Right kidney (tissue), 1 donor: ENCODE measurements around the gene SLC6A12.
A peak's percentile ranks its signal among the peaks of the same experiment; 100 is the strongest.
"Not testable (repeated sequence)": the region's sequence is repeated elsewhere in the genome, so short reads cannot be mapped to it uniquely, and the experiment has no call there.

ENCODE experiments used
- DNase-seq: peaks from one replicate; pipeline ENCODE4 v3.0.0-alpha.2; 2016

Gene SLC6A12

GRCh38 chr12:197347-197746, 16.6 kb downstream of the SLC6A12 start:
- no peak for DNase-seq

- no peak for DNase-seq
Measured at GRCh38 chr12:196436-196835, 17.5 kb downstream of the SLC6A12 start.

GRCh38 chr12:195951-196350, 18.0 kb downstream of the SLC6A12 start:
- no peak for DNase-seq

- no peak for DNase-seq
Measured at GRCh38 chr12:195156-195555, 18.8 kb downstream of the SLC6A12 start.

GRCh38 chr12:194276-194675, 19.7 kb downstream of the SLC6A12 start:
- no peak for DNase-seq

- no peak for DNase-seq
Measured at GRCh38 chr12:193261-193660, 20.7 kb downstream of the SLC6A12 start.

- no peak for DNase-seq
Measured at GRCh38 chr12:191541-191940, 22.4 kb downstream of the SLC6A12 start.

- DNase-seq = no peak
Measured at GRCh38 chr12:190881-191280, 23.1 kb downstream of the SLC6A12 start.

GRCh38 chr12:189622-189962, 24.4 kb downstream of the SLC6A12 start:
- DNase-seq = no peak

- DNase-seq = peak; percentile 85
Measured at GRCh38 chr12:188910-189621, 24.9 kb downstream of the SLC6A12 start.

- DNase-seq = not testable (repeated sequence)
Measured at GRCh38 chr12:187986-188909, 25.7 kb downstream of the SLC6A12 start.

- DNase-seq = no peak
Measured at GRCh38 chr12:186006-186625, 27.8 kb downstream of the SLC6A12 start.

GRCh38 chr12:185576-185955, 28.4 kb downstream of the SLC6A12 start:
- no peak for DNase-seq

- no peak for DNase-seq
Measured at GRCh38 chr12:184811-185575, 29.0 kb downstream of the SLC6A12 start.

GRCh38 chr12:182381-182892, 31.5 kb downstream of the SLC6A12 start:
- no peak for DNase-seq

GRCh38 chr12:181921-182320, 32.0 kb downstream of the SLC6A12 start:
- DNase-seq = no peak

GRCh38 chr12:180445-180844, 33.5 kb downstream of the SLC6A12 start:
- no peak for DNase-seq

GRCh38 chr12:179885-180284, 34.1 kb downstream of the SLC6A12 start:
- no peak for DNase-seq

- DNase-seq = no peak
Measured at GRCh38 chr12:179131-179884, 34.6 kb downstream of the SLC6A12 start.

- DNase-seq = no peak
Measured at GRCh38 chr12:178829-179109, 35.2 kb downstream of the SLC6A12 start.

GRCh38 chr12:177980-178828, 35.8 kb downstream of the SLC6A12 start:
- no peak for DNase-seq
